Measurements from ENCODE around the gene CENPF. TPM values are rescaled to one million over a fixed set of nuclear protein-coding genes. Genes with fewer than 3 reads are reported as not detected.
"Not testable (repeated sequence)": the region's sequence is repeated elsewhere in the genome, so short reads cannot be mapped to it uniquely, and the experiment has no call there.

The CENPF gene
- total RNA-seq, 1 donor = 30.7 TPM

DNA sequence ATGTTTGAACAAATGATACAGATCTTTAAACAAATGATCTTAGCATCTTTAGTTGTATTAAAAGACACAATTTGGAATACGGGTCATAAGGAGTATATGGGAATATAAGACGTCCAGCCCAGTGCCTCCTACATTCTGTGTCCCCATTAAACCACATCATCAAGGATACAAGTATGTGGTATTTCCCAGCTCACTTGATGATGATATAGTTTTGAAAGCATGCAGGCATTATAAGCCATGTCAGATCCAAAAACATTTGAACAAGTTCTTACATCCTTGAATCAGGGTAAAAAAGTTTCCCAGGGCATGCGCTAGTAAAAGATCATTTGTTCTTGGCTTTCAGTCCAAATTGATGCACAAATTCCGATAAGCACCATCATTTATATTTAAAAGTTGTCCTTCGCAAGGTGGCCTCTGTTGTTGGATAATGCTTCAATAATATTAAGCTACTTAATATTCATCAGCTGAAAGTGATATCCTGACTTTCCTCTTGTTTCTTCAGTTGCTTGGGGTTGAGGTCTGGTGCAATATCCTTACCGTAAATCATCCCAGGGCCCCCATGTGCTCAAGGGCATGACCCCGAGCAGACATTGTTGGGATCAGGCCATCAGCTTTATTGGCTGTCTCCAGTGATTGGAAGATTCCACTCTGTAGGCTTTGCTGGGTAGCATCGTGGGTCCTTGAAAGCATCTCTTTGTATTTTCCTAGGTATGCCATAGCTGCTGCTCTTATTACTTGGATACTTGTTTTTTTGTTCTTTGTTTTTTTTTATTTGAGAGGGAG, 61.8 kb downstream of the CENPF start:
- H3K4me3 ChIP-seq (ENCODE audit: low read depth, low read length) = no peak overlapping the region

GRCh38 chr1:214665606-214666110, 62.7 kb downstream of the CENPF start:
- DNase-seq (ENCODE audit: low read depth) = no peak
- TF ChIP-seq CTCF (IDR thresholded peaks at IDR 0.05; ENCODE audit: insufficient read depth, low read depth, low read length) = no peak

More for the DNA sequence above, 61.8 kb downstream of the CENPF start:
- TF ChIP-seq CTCF (IDR thresholded peaks at IDR 0.05; ENCODE audit: insufficient read depth, low read depth, low read length) = no peak
- no peak for DNase-seq (ENCODE audit: low read depth)

DNA sequence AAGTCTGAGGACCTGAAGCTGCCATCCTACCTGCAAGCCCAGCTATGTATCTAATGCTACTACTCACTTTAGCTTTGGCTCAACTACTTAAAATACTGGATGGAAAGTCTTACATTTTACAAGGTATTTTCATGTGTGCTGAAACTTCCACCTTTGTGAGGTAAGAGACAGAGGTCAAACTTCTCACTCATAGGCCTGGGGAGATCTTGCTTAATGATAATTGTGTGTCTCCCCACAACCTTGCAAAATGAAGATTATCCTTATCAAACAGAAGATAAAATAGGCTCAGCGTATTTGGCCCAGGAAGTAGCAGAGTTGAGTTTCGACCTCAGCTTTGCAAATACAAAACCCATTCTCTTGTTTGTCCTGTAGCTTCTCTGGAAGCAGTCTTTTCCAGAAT, 63.7 kb downstream of the CENPF start:
- H3K4me3 ChIP-seq (ENCODE audit: low read depth, low read length) = no peak overlapping the region
- TF ChIP-seq CTCF (IDR thresholded peaks at IDR 0.05; ENCODE audit: insufficient read depth, low read depth, low read length) = no peak
- DNase-seq (ENCODE audit: low read depth) = no peak

More at GRCh38 chr1:214665606-214666110, 62.7 kb downstream of the CENPF start:
- no peak overlapping the region for H3K4me3 ChIP-seq (ENCODE audit: low read depth, low read length)

- peak; percentile 85 for DNase-seq (ENCODE audit: low read depth)
- TF ChIP-seq CTCF (IDR thresholded peaks at IDR 0.05; ENCODE audit: insufficient read depth, low read depth, low read length) = no peak
These were observed 67.1 kb downstream of the CENPF start for GRCh38 chr1:214670098-214670497.

DNA sequence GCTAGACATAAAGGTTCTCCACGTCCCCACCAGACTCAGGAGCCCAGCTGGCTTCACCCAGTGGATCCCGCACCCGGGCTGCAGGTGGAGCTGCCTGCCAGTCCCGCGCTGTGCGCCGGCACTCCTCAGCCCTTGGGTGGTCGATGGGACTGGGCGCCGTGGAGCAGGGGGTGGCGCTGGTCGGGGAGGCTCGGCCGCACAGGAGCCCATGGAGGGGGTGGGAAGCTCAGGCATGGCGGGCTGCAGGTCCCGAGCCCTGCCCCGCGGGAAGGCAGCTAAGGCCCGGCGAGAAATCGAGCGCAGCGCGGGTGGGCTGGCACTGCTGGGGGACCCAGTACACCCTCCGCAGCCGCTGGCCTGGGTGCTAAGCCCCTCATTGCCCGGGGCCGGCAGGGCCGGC, 70.0 kb downstream of the CENPF start:
- DNase-seq (ENCODE audit: low read depth) = not testable (repeated sequence)

More at GRCh38 chr1:214670098-214670497, 67.1 kb downstream of the CENPF start:
- no peak overlapping the region for H3K4me3 ChIP-seq (ENCODE audit: low read depth, low read length)

GRCh38 chr1:214673576-214673975, 70.6 kb downstream of the CENPF start:
- DNase-seq (ENCODE audit: low read depth) = no peak
- no peak for TF ChIP-seq CTCF (IDR thresholded peaks at IDR 0.05; ENCODE audit: insufficient read depth, low read depth, low read length)
- peak overlapping the region; percentile 31 for H3K4me3 ChIP-seq (ENCODE audit: low read depth, low read length)

More for the DNA sequence above, 70.0 kb downstream of the CENPF start:
- peak overlapping the region; percentile 33 for H3K4me3 ChIP-seq (ENCODE audit: low read depth, low read length)

GRCh38 chr1:214675524-214675923, 72.5 kb downstream of the CENPF start:
- not testable (repeated sequence) for DNase-seq (ENCODE audit: low read depth); H3K4me3 ChIP-seq (ENCODE audit: low read depth, low read length)

DNA sequence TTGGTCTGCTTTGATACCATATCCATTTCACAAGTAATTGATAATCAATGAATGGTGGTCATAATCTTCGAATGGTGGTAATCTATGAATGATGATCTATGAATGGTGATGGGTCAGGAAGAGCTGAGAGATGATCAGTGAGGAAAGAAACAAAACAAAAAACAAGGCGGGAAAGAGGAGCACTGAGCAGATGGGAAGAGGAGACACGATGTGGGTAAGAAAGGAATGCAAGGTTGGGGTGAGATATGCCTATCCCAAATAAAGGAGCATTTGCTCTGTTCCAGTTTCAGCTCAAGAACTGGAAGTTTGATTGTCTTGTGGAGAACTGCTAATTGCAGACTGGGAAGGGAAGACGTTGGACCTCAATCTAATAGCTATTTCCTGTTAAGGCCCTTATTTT, 73.8 kb downstream of the CENPF start:
- DNase-seq (ENCODE audit: low read depth) = no peak
- TF ChIP-seq CTCF (IDR thresholded peaks at IDR 0.05; ENCODE audit: insufficient read depth, low read depth, low read length) = no peak
- H3K4me3 ChIP-seq (ENCODE audit: low read depth, low read length) = no peak overlapping the region
